HEK293T (cell line): ENCODE measurements around the gene LRRTM3.

ENCODE experiments used
- ARNT ChIP-seq: fragments of 450-650 bp; IDR thresholded peaks from 2 replicates; pipeline ENCODE4 v1.6.1; 2017; ENCODE audit warnings: mild to moderate bottlenecking
- BHLHE40 ChIP-seq: fragments of 450-650 bp; IDR thresholded peaks from 2 replicates; pipeline ENCODE4 v1.6.1; 2016; ENCODE audit warnings: mild to moderate bottlenecking, moderate library complexity, borderline replicate concordance
- ELF4 ChIP-seq: fragments of 450-650 bp; IDR thresholded peaks from 2 replicates; pipeline ENCODE4 v1.6.1; 2017; ENCODE audit warnings: antibody characterized with exemption
- FOXA1 ChIP-seq: fragments of 450-650 bp; IDR thresholded peaks from 2 replicates; pipeline ENCODE4 v1.6.1; 2016; ENCODE audit warnings: mild to moderate bottlenecking
- FOXK2 ChIP-seq: fragments of 450-650 bp; IDR thresholded peaks from 2 replicates; pipeline ENCODE4 v1.6.1; 2016; ENCODE audit warnings: mild to moderate bottlenecking
- HDGF ChIP-seq: fragments of 450-650 bp; IDR thresholded peaks from 2 replicates; pipeline ENCODE4 v1.6.1; 2017; ENCODE audit warnings: antibody characterized with exemption, borderline replicate concordance
- LEF1 ChIP-seq: fragments of 450-650 bp; IDR thresholded peaks from 2 replicates; pipeline ENCODE4 v1.6.1; 2017; ENCODE audit warnings: mild to moderate bottlenecking, borderline replicate concordance
- NFRKB ChIP-seq: fragments of 450-650 bp; IDR thresholded peaks from 2 replicates; pipeline ENCODE4 v1.6.1; 2016; ENCODE audit warnings: mild to moderate bottlenecking, moderate library complexity
- PKNOX1 ChIP-seq: fragments of 450-650 bp; IDR thresholded peaks from 2 replicates; pipeline ENCODE4 v1.6.1; 2016
- SP1 ChIP-seq: fragments of 450-650 bp; IDR thresholded peaks from 2 replicates; pipeline ENCODE4 v1.6.1; 2017
- SUZ12 ChIP-seq: fragments of 450-650 bp; IDR thresholded peaks from 2 replicates; pipeline ENCODE4 v1.6.1; 2016; ENCODE audit warnings: mild to moderate bottlenecking
- TARDBP ChIP-seq: fragments of 450-650 bp; IDR thresholded peaks from 2 replicates; pipeline ENCODE4 v1.6.1; 2016
- ZNF384 ChIP-seq: fragments of 450-650 bp; IDR thresholded peaks from 2 replicates; pipeline ENCODE4 v1.6.1; 2016

GRCh38 chr10:66927971-66928770 lies 2.3 kb downstream of the LRRTM3 start:
- TF ChIP-seq LEF1 (no peak), FOXK2 (no peak), SP1 (no peak), ELF4 (no peak), PKNOX1 (no peak), BHLHE40 (no peak), ARNT (no peak), SUZ12 (no peak), ZNF384 (no peak), NFRKB (no peak), TARDBP (no peak), HDGF (no peak), FOXA1 (no peak)
